ENCODE data around the gene UBAP1L. TPM values are rescaled to one million over a fixed set of nuclear protein-coding genes. Genes with fewer than 3 reads are reported as not detected.
"Not testable (repeated sequence)": the region's sequence is repeated elsewhere in the genome, so short reads cannot be mapped to it uniquely, and the experiment has no call there.

UBAP1L gene
- total RNA-seq, 1 donor from 2014 or later = 1.8 TPM

GRCh38 chr15:65100442-65100841 is 14.6 kb downstream of the UBAP1L start:
- DNase-seq (ENCODE audit: low read depth) (no peak), FAIRE-seq (no peak)
- no peaks in the 10 kb centered on the region for H3K9me3 ChIP-seq (ENCODE audit: insufficient read depth, low read depth, low read length)
- H2AFZ ChIP-seq (ENCODE audit: low read depth, low read length) = no peak overlapping the region
- Mint-ChIP-seq H3K4me3 (ENCODE audit: unreplicated experiment) (no peak overlapping the region), H3K4me1 (ENCODE audit: low read depth, unreplicated experiment) (peaks cover 14% of the 10 kb centered on the region), H3K27ac (ENCODE audit: unreplicated experiment) (no peak overlapping the region), H3K36me3 (ENCODE audit: low read depth, unreplicated experiment) (peaks cover 38% of the 10 kb centered on the region), H3K9me3 (ENCODE audit: unreplicated experiment) (peaks cover 4% of the 10 kb centered on the region), H3K27me3 (ENCODE audit: low read depth, unreplicated experiment) (peaks cover 18% of the 10 kb centered on the region)
- H3K27ac ChIP-seq (ENCODE audit: low read depth, low read length) = no peak overlapping the region
- TF ChIP-seq CTCF (IDR thresholded peaks at IDR 0.05; ENCODE audit: insufficient read depth, low read depth, low read length) (no peak), EZH2 (IDR thresholded peaks at IDR 0.05; ENCODE audit: insufficient read depth, low read length) (no peak)
- H3K36me3 ChIP-seq (ENCODE audit: insufficient read depth, low read length) = peaks cover 8% of the 10 kb centered on the region
- H3K79me2 ChIP-seq (ENCODE audit: insufficient read depth, low read length) = no peaks in the 10 kb centered on the region
- no peak overlapping the region for H3K4me2 ChIP-seq (ENCODE audit: low read length)
- peaks cover 25% of the 10 kb centered on the region for H4K20me1 ChIP-seq (ENCODE audit: insufficient read depth, low read length)
- no peaks in the 10 kb centered on the region for H3K27me3 ChIP-seq (ENCODE audit: insufficient read depth, low read length)
- H3K4me1 ChIP-seq (ENCODE audit: insufficient read depth, low read length) = peaks cover 9% of the 10 kb centered on the region
- no peak overlapping the region for H3K4me3 ChIP-seq (ENCODE audit: insufficient read depth, low read depth, low read length)
- no peak overlapping the region for H3K9ac ChIP-seq (ENCODE audit: low read length)

- H3K9me3 ChIP-seq (ENCODE audit: insufficient read depth, low read depth, low read length); H3K4me3 ChIP-seq (ENCODE audit: insufficient read depth, low read depth, low read length); H3K9ac ChIP-seq (ENCODE audit: low read length); H3K79me2 ChIP-seq (ENCODE audit: insufficient read depth, low read length); DNase-seq (ENCODE audit: low read depth); FAIRE-seq; H3K27ac ChIP-seq (ENCODE audit: low read depth, low read length); H3K27ac Mint-ChIP-seq (ENCODE audit: unreplicated experiment); H3K36me3 ChIP-seq (ENCODE audit: insufficient read depth, low read length); H3K4me1 ChIP-seq (ENCODE audit: insufficient read depth, low read length); H3K9me3 Mint-ChIP-seq (ENCODE audit: unreplicated experiment); H3K4me3 Mint-ChIP-seq (ENCODE audit: unreplicated experiment); H3K27me3 ChIP-seq (ENCODE audit: insufficient read depth, low read length); H2AFZ ChIP-seq (ENCODE audit: low read depth, low read length); H3K4me2 ChIP-seq (ENCODE audit: low read length): not testable (repeated sequence)
- H4K20me1 ChIP-seq (ENCODE audit: insufficient read depth, low read length) = peaks cover 25% of the 10 kb centered on the region
- H3K36me3 Mint-ChIP-seq (ENCODE audit: low read depth, unreplicated experiment) = peaks cover 35% of the 10 kb centered on the region
- peaks cover 14% of the 10 kb centered on the region for H3K4me1 Mint-ChIP-seq (ENCODE audit: low read depth, unreplicated experiment)
- peaks cover 21% of the 10 kb centered on the region for H3K27me3 Mint-ChIP-seq (ENCODE audit: low read depth, unreplicated experiment)
These were observed 15.2 kb downstream of the UBAP1L start for GRCh38 chr15:65099801-65100200.

GRCh38 chr15:65099336-65099735 is 15.7 kb downstream of the UBAP1L start:
- Histone ChIP-seq H3K36me3 (ENCODE audit: insufficient read depth, low read length) (peaks cover 8% of the 10 kb centered on the region), H3K4me1 (ENCODE audit: insufficient read depth, low read length) (peaks cover 9% of the 10 kb centered on the region), H4K20me1 (ENCODE audit: insufficient read depth, low read length) (peaks cover 25% of the 10 kb centered on the region), H3K4me2 (ENCODE audit: low read length) (no peak overlapping the region), H3K9me3 (ENCODE audit: insufficient read depth, low read depth, low read length) (no peaks in the 10 kb centered on the region), H3K27me3 (ENCODE audit: insufficient read depth, low read length) (no peaks in the 10 kb centered on the region), H3K9ac (ENCODE audit: low read length) (no peak overlapping the region), H2AFZ (ENCODE audit: low read depth, low read length) (no peak overlapping the region), H3K79me2 (ENCODE audit: insufficient read depth, low read length) (no peaks in the 10 kb centered on the region), H3K27ac (ENCODE audit: low read depth, low read length) (no peak overlapping the region), H3K4me3 (ENCODE audit: insufficient read depth, low read depth, low read length) (no peak overlapping the region)
- FAIRE-seq (no peak), DNase-seq (ENCODE audit: low read depth) (no peak)
- Mint-ChIP-seq H3K27me3 (ENCODE audit: low read depth, unreplicated experiment) (peaks cover 21% of the 10 kb centered on the region), H3K4me3 (ENCODE audit: unreplicated experiment) (no peak overlapping the region), H3K4me1 (ENCODE audit: low read depth, unreplicated experiment) (peaks cover 14% of the 10 kb centered on the region), H3K9me3 (ENCODE audit: unreplicated experiment) (peaks cover 4% of the 10 kb centered on the region), H3K27ac (ENCODE audit: unreplicated experiment) (no peak overlapping the region), H3K36me3 (ENCODE audit: low read depth, unreplicated experiment) (peaks cover 36% of the 10 kb centered on the region)
- TF ChIP-seq CTCF (IDR thresholded peaks at IDR 0.05; ENCODE audit: insufficient read depth, low read depth, low read length) = no peak
- TF ChIP-seq EZH2 (IDR thresholded peaks at IDR 0.05; ENCODE audit: insufficient read depth, low read length) = no peak

All from astrocyte (in vitro differentiated cells and primary cell).